Measurements from ENCODE around the gene DDIT4.
"Not testable (repeated sequence)": the region's sequence is repeated elsewhere in the genome, so short reads cannot be mapped to it uniquely, and the experiment has no call there.

Gene DDIT4

DNA sequence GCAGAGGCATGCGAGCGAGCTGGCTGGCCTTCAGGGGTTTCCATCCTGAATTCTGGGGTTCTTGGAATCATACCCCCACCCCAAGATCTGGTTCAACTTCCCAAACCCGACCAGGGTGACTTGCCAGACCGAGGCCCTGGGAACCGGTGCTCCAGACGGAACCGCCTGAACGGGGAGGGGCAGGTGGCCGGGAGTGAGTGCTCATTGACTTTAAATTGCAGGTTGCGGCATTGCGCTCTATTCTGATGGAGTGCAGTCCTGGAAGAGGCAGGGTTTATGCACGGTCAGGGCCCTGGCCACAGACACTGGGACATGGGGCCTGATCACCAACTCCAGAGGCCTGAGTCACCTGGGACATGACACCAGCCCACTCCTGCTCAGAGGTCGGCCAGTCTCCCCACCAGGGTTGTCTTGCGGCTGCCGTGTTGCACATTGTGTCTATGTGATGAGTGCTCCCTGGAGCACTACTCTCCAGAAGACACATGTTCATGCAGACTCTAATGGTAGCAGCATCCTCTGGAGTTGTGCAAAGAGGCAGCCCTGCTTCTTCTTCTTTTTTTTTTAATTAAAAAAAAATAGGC lies 5.8 kb upstream of the DDIT4 start:
- no peak for DNase-seq (ENCODE audit: low read depth in 3 of 3)

DNA sequence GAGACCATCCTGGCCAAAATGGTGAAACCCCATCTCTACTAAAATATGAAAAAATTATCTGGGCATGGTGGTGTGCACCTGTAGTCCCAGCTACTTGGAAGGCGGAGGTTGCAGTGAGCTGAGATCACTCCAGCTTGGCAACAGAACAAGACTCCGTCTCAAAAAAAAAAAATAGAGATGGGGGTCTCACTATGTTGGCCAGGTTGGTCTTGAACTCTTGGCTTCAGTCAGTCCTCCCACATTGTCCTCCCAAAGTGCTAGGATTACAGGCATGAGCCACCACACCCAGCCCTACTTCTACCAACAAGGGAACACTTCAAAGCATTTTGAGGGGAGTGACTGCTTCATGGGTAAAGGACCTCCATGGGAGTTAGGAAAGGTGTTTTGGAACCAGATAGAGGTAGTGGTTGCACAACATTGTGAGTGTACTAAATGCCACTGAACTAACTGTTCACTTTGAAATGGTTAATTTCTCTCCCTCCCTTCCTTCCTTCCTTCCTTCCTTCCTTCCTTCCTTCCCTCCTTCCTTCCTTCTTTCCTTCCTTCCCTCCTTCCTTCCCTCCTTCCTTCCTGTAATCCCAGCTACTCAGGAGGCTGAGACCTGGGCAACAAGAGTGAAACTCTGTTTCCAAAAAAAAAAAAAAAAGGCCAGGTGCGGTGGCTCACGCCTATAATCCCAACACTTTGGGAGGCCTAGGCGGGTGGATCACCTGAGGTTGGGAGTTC lies 5.1 kb upstream of the DDIT4 start:
- not testable (repeated sequence) for DNase-seq (ENCODE audit: low read depth in 3 of 3)

DNA sequence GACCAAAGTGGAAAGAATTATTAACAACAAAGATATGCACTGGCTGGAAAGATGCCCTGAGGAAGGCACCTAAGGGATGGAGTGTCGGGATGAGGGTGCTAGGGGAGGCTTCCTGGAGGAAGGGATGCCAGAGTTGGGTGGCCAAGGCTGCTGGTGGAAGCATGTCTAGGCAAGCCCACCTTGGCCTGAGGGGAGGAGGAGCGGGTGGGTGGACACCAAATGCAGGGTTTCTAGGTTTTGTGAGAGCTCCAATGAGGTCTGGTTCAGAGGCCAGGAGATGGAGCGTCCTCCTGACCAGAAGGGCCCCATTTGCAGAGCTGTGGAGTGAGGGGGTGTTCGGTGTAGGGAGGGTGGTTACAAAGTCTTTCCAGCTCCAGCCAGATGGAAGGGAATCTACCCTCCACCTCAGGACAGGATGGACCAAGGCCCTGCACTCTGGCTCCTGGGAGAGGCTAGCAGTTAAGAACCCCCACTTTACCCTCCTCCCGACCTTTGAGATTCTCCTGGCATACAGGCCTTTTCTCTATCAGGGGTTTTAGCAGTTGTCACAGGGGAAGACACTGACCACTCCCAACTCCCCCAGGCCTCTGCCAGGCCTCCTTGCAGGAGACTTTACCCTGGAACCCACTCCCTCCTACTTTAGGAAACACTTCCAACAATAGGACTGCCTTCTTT lies 3.0 kb upstream of the DDIT4 start:
- DNase-seq (ENCODE audit: low read depth in 3 of 3) = no peak

DNA sequence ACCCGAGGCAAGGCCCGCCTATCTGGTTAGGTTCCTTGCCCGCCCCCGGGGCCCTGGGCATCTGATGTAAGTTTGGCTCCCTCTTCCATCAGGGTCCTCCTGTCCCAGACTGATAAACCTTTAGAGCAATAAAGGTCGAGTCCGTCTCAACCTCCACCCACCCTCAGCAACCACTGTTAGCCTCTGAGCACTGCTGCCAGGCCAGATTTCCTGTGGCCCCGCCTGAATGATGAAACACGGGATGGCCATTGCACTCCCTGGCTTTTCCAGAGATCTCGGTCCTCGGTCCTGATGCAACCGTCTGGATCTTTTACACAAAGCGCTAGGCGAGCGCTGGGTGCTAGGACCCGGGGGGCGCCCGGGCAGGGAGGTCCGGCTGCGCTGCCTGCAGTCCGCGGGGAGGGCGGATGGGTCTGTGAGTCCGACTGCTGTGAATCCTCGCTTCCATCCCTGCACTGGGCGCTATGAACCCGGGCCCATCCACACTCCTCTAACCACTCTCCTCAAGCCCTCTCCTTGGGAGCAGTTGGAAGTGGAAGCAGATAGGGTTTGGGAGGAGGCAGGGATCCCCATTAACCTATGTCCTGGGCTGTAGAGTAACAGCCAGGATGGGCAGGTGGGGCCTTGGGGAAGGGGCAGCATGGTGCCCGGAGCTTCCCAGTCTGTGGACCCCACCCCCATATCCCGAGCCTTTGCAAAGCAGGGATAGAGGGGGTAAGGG lies 875 bp upstream of the DDIT4 start:
- DNase-seq (ENCODE audit: low read depth in 3 of 3) = no peak

DNA sequence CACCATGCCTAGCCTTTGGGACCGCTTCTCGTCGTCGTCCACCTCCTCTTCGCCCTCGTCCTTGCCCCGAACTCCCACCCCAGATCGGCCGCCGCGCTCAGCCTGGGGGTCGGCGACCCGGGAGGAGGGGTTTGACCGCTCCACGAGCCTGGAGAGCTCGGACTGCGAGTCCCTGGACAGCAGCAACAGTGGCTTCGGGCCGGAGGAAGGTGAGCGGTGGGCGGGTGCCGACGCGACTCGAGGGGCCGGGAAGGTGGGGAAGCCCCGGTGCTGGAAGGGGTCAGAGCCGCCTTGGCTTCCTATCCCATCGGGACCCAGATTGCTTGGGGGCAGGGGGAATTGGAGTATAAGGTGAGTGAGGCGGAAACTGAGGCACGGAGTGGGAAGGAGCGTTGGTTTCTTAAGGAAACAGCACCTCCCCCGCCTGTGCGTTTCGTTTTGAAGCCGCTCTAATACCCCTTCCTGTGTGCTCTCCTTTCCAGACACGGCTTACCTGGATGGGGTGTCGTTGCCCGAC lies 547 bp downstream of the DDIT4 start:
- no peak for DNase-seq (ENCODE audit: low read depth in 3 of 3)

DNA sequence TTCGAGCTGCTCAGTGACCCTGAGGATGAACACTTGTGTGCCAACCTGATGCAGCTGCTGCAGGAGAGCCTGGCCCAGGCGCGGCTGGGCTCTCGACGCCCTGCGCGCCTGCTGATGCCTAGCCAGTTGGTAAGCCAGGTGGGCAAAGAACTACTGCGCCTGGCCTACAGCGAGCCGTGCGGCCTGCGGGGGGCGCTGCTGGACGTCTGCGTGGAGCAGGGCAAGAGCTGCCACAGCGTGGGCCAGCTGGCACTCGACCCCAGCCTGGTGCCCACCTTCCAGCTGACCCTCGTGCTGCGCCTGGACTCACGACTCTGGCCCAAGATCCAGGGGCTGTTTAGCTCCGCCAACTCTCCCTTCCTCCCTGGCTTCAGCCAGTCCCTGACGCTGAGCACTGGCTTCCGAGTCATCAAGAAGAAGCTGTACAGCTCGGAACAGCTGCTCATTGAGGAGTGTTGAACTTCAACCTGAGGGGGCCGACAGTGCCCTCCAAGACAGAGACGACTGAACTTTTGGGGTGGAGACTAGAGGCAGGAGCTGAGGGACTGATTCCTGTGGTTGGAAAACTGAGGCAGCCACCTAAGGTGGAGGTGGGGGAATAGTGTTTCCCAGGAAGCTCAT lies 1.1 kb downstream of the DDIT4 start:
- DNase-seq (ENCODE audit: low read depth in 3 of 3) = no peak

DNA sequence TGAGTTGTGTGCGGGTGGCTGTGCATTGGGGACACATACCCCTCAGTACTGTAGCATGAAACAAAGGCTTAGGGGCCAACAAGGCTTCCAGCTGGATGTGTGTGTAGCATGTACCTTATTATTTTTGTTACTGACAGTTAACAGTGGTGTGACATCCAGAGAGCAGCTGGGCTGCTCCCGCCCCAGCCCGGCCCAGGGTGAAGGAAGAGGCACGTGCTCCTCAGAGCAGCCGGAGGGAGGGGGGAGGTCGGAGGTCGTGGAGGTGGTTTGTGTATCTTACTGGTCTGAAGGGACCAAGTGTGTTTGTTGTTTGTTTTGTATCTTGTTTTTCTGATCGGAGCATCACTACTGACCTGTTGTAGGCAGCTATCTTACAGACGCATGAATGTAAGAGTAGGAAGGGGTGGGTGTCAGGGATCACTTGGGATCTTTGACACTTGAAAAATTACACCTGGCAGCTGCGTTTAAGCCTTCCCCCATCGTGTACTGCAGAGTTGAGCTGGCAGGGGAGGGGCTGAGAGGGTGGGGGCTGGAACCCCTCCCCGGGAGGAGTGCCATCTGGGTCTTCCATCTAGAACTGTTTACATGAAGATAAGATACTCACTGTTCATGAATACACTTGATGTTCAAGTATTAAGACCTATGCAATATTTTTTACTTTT lies 1.8 kb downstream of the DDIT4 start:
- DNase-seq (ENCODE audit: low read depth in 3 of 3) = no peak

DNA sequence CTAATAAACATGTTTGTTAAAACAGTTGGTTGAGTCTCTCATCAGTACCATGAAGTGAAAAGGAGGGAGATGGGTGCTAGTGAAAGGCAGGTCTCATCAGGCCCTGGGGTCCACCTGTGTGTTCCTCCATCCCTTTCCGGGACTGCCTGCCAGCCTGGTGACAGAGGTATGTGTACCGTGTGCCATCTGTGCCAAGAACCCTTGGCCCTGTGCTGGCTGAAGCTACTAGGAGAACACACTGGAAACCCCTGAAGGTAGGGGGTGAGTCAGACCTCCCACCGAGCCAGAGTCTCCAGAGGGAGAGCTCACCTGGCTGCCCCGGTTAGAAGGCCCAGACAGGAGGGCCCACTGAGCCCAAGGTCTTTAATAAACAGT lies 2.3 kb downstream of the DDIT4 start:
- no peak for DNase-seq (ENCODE audit: low read depth in 3 of 3)

DNA sequence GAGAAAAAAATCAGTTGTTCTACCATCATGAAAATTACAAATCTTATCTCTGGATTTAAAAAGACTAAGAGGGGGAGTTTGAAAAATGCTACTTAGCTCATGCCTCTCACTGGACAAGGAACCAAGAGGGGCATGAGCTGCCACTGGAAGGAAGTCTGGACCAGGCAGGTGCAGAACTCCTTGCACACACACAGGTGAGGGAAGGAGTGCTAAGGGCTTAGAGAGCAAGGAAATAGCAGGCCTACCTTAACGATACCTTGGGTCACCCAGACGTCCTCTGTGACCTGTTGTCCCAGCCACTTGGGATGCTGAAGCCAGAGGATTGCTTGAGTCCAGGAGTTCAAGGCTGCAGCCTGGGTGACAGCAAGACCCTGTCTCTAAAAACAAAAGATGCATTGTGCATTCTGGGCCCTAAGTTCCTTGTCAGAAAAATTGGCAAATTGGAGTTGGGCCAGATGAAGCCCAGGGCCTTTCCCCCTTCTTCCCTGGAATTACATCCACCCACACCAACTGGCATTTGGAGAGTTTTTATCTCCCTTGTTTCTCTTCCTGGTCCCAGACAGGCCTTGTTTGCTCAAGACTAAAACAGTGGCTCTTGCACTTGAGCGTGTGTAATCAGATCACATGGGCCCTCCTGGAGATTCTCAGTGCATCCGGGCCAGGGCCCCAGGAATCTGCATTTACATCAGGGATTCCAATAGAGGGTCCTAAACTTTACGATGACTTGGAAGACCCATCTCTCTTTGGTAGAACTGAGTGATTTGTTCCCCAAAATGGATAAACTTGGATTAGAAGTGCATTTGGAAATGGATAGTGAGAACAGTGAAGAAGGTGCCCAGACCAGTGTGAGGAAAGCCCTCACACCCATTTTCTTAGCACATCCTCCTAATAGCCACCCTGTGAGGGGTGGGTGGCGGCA lies 3.0 kb downstream of the DDIT4 start:
- no peak for DNase-seq (ENCODE audit: low read depth in 3 of 3)

DNA sequence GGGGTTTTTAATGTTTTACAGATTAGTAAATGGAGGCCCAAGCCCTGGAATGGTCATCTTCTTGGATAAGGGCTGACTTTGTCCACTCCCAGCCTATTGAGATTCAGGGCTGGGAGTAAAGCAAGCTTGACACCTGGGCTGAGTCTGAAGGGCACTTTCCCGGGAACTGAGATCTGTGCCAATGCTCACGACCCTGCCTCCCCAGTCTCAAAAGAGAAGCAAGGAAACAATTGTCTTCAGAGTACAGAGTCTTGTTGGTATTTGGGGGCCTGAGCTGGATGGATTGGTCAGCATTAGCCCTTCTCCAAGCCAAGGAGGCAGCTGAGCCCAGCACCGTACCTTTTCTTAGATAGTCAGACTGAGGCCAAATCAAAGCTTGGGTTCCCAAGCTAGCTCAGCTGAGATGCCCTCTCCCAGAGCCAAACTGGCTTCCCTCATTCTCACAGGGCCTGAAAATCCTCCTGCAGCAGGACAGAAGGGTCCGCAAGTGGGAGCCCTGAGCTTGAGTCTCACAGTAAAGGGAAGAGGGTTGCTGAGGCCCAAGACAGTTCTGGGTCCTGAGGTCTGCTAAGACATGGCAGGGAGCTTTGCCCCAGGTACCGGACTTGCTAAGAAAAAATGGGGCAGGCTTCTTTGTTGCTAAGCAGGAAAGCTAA lies 3.7 kb downstream of the DDIT4 start:
- no peak for DNase-seq (ENCODE audit: low read depth in 3 of 3)

DNA sequence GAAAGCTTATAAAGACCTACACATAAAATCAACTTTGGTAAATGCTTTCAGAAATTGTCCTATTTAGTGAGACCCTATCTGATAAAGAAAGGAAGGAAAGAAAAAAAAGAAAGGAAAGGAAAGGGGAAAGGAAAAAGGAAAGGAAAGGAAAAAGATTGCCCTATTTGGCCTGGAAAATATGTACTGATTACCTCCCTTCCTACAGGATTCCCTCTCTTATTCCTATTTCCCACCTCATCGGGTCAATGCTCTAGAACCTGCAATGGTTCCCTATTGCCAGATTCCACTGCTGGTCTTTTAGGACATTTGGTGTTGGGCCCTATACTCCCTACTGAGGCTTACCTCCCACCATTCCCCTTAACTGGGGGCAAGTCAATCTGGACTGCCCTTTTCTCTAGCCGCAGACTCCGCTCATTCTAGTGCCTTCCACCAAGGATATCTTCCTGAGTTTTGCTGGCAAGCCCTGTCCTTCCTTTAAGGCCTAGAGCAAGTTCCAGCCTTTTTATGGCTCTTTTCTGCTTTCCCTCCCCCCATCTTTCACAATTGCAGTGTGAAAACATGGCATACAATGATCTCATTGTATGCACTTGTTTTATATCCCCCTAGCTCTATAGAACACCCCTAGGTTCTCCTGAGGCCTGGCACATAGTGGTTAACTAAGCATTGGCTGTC lies 4.4 kb downstream of the DDIT4 start:
- DNase-seq (ENCODE audit: low read depth in 3 of 3) = no peak

DNA sequence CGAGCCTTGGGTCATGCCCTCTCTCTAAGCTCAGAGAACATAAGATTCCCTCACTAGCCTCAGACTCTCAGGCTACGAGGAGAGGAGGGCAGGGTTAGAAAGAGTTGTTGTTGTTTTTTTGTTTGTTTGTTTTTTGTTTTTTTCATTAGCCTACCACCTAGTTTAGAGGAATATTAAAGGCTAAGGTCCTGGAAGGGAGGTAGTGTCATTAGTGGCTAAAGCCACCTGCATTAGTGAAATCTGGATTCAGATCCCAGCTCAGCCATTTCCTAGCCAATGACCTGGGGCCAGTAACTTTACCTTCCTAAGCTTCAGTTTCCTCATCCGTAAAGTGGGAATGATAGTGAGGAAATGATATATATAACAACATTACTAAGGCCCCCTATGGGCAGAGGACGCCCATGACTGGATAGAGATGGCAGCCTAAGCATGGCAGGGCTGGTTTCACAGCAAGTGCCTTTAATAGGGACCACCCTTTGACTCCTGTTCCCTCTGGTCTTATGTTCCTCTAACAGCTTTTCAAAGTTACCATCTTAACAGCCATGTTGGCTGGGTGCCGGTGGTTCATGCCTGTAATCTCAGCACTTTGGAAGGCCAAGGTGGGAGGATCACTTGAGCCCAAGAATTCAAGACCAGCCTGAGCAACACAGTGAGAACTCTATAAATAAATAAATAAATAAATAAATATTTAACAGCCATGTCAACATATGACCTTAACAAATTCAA lies 5.1 kb downstream of the DDIT4 start:
- DNase-seq (ENCODE audit: low read depth in 3 of 3) = no peak

DNA sequence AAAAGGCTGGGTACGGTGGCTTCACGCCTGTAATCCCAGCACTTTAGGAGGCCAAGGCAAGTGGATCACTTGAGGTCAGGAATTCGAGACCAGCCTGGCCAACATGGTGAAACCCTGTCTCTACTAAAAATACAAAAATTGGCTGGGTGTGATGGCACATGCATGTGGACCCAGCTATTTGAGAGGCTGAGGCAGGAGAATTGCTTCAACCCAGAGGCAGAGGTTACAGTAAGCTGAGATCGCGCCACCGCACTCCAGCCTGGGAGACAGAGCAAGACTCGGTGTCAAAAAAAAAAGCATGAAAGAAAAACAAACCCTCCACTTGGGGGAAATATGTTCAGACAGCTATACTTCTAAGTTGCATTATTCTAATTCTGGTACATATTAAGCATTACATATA lies 5.9 kb downstream of the DDIT4 start:
- DNase-seq (ENCODE audit: low read depth in 3 of 3) = not testable (repeated sequence)

DNA sequence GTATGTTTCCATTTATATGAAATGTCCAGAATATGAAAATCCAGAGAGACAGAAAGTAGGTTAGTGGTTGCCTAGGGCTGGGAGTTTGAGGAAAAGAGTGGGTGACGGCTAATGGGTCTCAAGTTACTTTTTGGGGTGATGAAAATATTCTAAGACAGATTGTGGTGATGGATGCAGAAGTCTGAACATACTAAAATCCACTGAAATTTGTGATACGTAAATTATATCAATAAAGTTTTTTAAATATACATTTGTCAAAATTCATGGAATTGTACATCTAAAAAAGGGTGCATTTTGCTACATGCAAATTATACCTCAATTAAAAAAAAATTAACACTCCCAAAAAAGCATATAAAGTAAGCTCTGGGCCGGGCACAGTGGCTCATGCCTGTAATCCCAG lies 9.4 kb downstream of the DDIT4 start:
- DNase-seq (ENCODE audit: low read depth in 3 of 3) = no peak

DNA sequence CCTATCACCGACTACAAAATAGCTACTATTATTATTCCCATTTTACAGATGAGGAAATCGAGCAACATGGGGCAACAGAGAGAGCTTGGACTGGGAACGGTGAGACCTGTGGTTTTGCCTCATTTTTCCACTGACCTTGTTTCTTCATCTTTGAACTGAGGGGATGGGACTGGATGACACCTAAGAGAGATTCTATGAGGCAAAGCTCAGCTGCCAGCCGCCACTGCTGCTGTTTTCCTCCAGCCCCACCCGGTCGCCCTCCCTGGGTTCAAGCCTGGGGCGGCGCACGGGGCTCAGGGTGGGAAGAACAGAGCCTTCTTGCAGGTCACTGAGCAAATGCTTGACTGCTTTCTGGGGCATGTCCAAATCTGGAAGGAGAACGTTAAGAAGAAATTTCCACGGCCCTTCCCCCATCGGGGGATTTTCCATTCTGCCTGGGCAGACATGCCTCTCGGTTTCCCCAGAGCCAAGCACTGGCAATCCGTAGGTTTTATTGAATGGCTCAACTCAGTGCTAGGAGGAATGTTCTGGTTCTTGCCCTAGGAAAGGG lies 12.3 kb downstream of the DDIT4 start:
- DNase-seq (ENCODE audit: low read depth in 3 of 3) = no peak

DNA sequence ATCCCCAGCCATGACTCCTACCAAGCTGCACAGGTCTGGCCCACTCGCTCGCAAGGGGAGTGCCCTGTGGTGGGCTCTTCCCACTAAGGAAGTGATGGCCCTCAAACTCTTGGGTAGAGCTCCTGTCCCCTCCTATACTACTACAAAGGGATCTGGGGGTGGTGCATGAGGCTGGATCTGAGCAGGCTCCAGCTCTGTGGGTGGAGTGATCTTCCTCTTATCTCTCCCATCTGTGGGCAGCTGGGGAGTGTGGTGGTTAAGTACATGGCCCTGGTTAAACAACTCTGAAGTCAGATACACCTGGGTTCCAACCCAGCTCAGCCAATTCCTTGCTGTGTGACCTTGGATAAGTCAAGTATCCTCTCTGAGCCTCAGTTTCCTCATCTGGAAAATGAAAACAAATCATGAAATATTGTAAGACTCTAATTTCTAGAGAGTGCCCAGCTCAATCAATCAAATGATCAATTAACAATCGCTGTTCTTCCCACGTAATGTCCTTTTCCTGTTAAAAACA lies 17.4 kb downstream of the DDIT4 start:
- no peak for DNase-seq (ENCODE audit: low read depth in 3 of 3)

DNA sequence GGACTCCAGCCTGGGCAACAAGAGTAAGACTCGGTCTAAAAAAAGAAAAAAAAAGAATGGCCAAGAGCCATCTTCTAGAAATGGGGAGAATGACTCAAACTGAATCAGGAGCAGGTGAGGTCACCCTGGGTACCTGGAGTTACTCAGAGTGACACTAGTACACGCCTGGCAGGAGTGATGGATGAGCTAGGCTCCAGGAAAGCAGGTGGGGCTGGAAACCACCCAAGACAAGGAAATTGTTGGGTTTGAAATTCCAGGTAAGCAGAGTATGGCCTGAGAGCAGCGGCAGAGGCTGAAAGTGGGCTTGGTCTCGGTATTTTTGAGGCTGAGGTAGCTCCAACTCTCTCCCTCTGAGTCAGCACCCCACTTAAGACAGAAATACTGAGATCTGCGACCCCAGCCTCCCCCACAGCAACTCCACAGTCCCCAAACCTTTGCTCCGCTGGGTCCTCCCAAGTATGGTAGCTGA lies 18.5 kb downstream of the DDIT4 start:
- peak in 2 of 3 donors; percentile 58 to 70 for DNase-seq (ENCODE audit: low read depth in 3 of 3)

Data from stimulated activated CD4-positive, alpha-beta T cell treated with anti-CD3 and anti-CD28 coated beads, TNF-alpha, amount 100 ng/mL, for 48 hours (primary cell).